Liver (tissue), 3 donors: ENCODE measurements around the gene FAM110A.

Experiments used
- GABPA ChIP-seq, 2 donors: IDR thresholded peaks in 1 of 2; conservative IDR thresholded peaks in 1 of 2; 2 replicates each; pipeline ENCODE4 v1.6.1; 2016; ENCODE audit warnings: antibody characterized with exemption in 2 of 2, mild to moderate bottlenecking in 1 of 2, moderate library complexity in 1 of 2
- HNF4A ChIP-seq, 2 donors: conservative IDR thresholded peaks; 2 replicates each; pipeline ENCODE4 v1.6.1; 2016; ENCODE audit warnings: antibody characterized with exemption in 2 of 2, mild to moderate bottlenecking in 2 of 2
- TF ChIP-seq, protein P1 (sequence below): fragments of 150-350 bp; IDR thresholded peaks from 2 replicates; pipeline ENCODE4 v1.5.1; 2017; ENCODE audit warnings: improper control_type of control experiment, low read depth, low read length; ENCODE audit not compliant: missing input control
- donor health status: healthy.
- donor health status: healthy.

DNA sequence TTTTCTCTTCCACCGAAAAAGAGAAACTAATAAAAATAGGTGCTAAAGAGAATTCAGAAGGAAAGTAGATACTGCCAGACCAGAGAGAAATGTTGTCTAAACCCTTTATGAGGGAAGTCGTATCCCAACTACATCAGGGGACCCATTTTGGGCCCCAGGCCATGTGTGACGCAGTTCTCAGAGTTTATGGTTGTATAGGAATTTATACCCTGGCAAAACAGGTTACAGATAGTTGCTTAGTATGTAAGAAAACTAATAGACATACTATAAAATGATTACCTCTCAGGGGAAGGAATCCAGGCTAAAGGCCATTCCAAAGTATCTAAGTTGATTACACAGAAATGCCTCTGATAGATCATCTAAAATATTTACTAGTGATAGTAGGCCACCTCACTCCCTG lies 36.6 kb upstream of the FAM110A start:
- TF ChIP-seq GABPA (IDR thresholded peaks at IDR 0.05 in 1 of 2, conservative IDR thresholded peaks at IDR 0.05 in 1 of 2) = no peak
- TF ChIP-seq, protein P1, sequence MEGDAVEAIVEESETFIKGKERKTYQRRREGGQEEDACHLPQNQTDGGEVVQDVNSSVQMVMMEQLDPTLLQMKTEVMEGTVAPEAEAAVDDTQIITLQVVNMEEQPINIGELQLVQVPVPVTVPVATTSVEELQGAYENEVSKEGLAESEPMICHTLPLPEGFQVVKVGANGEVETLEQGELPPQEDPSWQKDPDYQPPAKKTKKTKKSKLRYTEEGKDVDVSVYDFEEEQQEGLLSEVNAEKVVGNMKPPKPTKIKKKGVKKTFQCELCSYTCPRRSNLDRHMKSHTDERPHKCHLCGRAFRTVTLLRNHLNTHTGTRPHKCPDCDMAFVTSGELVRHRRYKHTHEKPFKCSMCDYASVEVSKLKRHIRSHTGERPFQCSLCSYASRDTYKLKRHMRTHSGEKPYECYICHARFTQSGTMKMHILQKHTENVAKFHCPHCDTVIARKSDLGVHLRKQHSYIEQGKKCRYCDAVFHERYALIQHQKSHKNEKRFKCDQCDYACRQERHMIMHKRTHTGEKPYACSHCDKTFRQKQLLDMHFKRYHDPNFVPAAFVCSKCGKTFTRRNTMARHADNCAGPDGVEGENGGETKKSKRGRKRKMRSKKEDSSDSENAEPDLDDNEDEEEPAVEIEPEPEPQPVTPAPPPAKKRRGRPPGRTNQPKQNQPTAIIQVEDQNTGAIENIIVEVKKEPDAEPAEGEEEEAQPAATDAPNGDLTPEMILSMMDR = no peak
- no peak for TF ChIP-seq HNF4A (conservative IDR thresholded peaks at IDR 0.05)
